ENCODE measurements around the gene GUCY2C.

- TF ChIP-seq EZH2 (IDR thresholded peaks at IDR 0.05; ENCODE audit: borderline replicate concordance, low read length) (no peak), CTCF (conservative IDR thresholded peaks at IDR 0.05 in 1 of 2, IDR thresholded peaks at IDR 0.05 in 1 of 2; ENCODE audit: extremely low read depth in 1 of 2, insufficient read depth in 1 of 2, low read depth in 1 of 2, low read length in 2 of 2) (no peak)
Measured at GRCh38 chr12:14619741-14620501, 76.5 kb downstream of the GUCY2C start.
